Astrocyte (in vitro differentiated cells and primary cell): Measurements from ENCODE around the gene KLF11.

Source experiments
- EZH2 ChIP-seq: IDR thresholded peaks from 2 replicates; pipeline ENCODE4 v1.6.1; 2012; ENCODE audit warnings: mild to moderate bottlenecking, low read length, inconsistent platforms; ENCODE audit not compliant: insufficient read depth
- TF ChIP-seq, protein P1 (sequence below): IDR thresholded peaks from 2 replicates; pipeline ENCODE4 v1.5.1; 2011; ENCODE audit warnings: low read depth, mild to moderate bottlenecking, inconsistent platforms, low read length, moderate library complexity; ENCODE audit not compliant: insufficient read depth

DNA sequence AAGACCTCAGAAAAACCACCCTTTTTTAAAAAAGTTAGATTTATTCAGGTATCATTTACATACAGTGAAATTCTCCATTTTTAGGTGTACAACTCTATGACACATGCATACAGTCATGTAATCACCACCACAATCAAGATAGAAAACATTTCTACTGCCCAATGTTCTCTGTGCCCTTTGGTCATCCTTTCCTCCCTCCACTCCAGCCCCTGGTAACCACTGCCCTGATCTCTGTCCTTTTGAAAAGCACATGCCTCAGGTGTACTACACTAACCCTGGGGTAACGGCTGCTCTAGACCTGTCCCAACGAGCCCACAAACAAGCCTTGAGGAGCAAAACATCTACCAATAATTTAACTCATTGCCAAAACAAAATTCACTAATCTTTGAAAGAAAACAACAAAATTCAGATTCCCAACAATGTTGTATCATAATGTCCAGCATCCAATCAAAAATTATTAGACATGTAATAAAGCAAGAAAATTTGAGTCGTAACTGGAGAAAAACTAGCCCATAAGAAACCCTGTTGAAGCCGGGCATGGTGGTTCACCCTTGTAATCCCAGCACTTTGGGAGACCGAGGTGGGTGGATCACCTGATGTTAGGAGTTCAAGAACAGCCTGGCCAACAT, 25.9 kb upstream of the KLF11 start:
- TF ChIP-seq, protein P1, sequence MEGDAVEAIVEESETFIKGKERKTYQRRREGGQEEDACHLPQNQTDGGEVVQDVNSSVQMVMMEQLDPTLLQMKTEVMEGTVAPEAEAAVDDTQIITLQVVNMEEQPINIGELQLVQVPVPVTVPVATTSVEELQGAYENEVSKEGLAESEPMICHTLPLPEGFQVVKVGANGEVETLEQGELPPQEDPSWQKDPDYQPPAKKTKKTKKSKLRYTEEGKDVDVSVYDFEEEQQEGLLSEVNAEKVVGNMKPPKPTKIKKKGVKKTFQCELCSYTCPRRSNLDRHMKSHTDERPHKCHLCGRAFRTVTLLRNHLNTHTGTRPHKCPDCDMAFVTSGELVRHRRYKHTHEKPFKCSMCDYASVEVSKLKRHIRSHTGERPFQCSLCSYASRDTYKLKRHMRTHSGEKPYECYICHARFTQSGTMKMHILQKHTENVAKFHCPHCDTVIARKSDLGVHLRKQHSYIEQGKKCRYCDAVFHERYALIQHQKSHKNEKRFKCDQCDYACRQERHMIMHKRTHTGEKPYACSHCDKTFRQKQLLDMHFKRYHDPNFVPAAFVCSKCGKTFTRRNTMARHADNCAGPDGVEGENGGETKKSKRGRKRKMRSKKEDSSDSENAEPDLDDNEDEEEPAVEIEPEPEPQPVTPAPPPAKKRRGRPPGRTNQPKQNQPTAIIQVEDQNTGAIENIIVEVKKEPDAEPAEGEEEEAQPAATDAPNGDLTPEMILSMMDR: no peak
- no peak for TF ChIP-seq EZH2
